ENCODE data around the gene CELF6. TPM values are rescaled to one million over a fixed set of nuclear protein-coding genes. Genes with fewer than 3 reads are reported as not detected.

The CELF6 gene
- total RNA-seq = under 1 TPM in 1 of 2 donors, not detected in 1; 0.33 TPM

GRCh38 chr15:72319985-72320671 is at the start of gene CELF6:
CELF6 (minus strand) TSS chr15:72320157; CDS start chr15:72319874, 283 bp downstream.

DNA sequence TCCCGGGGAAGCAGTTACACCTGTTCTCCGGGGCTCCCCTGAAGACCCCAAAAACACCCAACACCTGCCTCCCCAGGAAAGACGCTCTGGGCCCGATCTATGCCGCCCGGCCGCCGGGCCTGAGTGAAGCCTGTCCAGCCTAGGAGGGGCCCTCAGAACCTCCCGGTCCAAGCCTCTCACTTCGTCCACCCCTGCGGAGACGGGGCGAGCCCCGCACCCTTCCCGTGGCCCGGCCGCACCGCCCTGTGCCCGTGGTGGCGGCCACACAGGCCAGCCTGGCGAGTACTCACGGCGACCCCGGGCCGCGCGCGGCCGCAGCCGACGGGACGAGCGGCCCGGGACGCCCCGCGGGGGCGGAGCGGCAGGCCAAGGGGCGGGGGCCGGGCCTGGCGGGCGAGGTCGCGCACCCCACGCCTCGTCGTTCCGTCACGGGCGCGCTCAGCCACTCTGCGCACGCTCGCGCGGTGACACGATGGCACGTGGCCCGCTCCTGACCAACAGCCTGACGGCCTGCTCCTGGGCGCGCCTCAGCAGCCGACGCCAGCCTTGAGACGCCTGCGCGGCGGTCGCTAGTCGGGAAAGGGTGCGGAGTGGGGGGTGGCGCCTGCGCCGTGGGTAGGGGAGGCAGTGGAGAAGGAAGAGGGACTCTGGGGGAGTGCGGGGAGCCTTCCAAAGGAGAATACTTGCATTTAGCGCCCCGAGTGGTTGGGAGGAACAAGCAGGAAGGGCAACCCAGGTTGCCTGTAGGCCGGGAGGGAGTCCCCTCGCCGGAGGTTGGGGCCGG is 47.6 kb downstream of the CELF6 start, which contains the start of gene PARP6:
Gene PARP6 (minus strand): TSS at position 342 of the 784 bp plus-strand sequence. CDS start 5,077 bp downstream, outside the sequence.

Other genes starting within 250 kb of the CELF6 start
- gene MYO9A, start 202.0 kb downstream of the CELF6 start, total RNA-seq = 10 to 100 TPM; 25.6 to 26.2 TPM
- 1 to 10 TPM; 1.7 TPM for gene SENP8, start 201.8 kb downstream of the CELF6 start, total RNA-seq
- gene GRAMD2A, start 122.4 kb downstream of the CELF6 start, total RNA-seq = not detected
- 1,000 to 10,000 TPM; 1,343 to 1,745 TPM for gene PKM, start 89.0 kb downstream of the CELF6 start, total RNA-seq
- gene PARP6, start 47.6 kb downstream of the CELF6 start, total RNA-seq = 10 to 100 TPM; 26.0 to 50.2 TPM
- gene HEXA, start 55.9 kb upstream of the CELF6 start, total RNA-seq = 100 to 1,000 TPM; 107 to 135 TPM
- not detected for gene TMEM202, start 78.1 kb upstream of the CELF6 start, total RNA-seq
- 10 to 100 TPM; 22.0 to 38.3 TPM for gene ARIH1, start 154.2 kb upstream of the CELF6 start, total RNA-seq